Measurements from ENCODE around the gene EEF2K.

The EEF2K gene

DNA sequence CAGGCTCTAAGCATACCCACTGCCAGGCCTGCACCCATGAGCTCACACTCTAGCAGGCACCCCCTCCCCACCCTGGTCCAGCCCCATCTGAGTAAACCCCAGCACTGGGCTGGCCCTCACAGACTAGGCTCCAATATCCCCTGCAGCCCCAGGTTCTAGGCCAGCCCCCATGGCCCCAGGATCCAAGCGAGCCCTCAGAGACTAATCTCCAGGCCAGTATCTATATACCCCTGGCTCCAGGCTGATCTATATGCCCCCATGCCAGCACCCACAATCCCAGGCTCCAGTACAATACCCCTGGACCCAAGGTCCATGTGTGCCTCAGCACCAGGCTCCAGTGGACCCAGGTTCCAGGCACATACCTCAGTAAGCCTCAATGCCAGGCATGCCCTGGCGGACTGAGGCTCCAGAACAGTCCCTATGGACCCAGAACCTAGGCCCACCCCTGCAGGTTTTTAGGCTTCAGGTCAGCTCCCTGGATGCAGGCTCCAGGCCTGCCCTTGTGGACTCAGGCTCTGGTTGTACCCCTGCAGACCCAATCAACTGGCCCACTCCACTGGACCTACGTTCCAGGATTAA is 129.7 kb downstream of the EEF2K start:
- in situ Hi-C loops (cut with HindIII; ENCODE audit: low sequenced_read_pairs), result no loop called here
- DNase-seq (ENCODE audit: low read depth, low spot score), result no peak
- H3K4me3 ChIP-seq (ENCODE audit: low read depth, low read length), result no peak overlapping the region
- TF ChIP-seq, protein P1, sequence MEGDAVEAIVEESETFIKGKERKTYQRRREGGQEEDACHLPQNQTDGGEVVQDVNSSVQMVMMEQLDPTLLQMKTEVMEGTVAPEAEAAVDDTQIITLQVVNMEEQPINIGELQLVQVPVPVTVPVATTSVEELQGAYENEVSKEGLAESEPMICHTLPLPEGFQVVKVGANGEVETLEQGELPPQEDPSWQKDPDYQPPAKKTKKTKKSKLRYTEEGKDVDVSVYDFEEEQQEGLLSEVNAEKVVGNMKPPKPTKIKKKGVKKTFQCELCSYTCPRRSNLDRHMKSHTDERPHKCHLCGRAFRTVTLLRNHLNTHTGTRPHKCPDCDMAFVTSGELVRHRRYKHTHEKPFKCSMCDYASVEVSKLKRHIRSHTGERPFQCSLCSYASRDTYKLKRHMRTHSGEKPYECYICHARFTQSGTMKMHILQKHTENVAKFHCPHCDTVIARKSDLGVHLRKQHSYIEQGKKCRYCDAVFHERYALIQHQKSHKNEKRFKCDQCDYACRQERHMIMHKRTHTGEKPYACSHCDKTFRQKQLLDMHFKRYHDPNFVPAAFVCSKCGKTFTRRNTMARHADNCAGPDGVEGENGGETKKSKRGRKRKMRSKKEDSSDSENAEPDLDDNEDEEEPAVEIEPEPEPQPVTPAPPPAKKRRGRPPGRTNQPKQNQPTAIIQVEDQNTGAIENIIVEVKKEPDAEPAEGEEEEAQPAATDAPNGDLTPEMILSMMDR (IDR thresholded peaks at IDR 0.05; ENCODE audit: low read depth, low read length), result no peak

DNA sequence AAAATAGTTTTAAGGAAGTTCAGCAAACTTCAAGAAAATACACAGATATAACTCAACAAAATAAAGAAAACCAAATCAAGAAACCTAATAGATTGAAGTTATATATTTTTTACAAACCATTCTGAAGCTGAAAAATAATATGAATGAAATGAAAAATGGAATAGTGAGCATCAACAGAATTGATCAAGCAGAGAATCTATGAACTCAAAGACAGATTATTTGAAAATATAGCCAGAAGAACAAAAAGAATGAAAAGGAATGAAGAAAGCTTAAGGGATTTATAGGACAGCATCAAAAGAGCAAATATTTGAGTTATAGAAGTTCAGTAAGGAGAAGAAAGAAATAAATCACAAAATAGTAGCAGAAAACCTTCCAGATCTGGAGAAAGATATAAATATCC is 130.5 kb downstream of the EEF2K start:
- in situ Hi-C loops (cut with HindIII; ENCODE audit: low sequenced_read_pairs), result no loop called here
- H3K4me3 ChIP-seq (ENCODE audit: low read depth, low read length), result no peak overlapping the region
- DNase-seq (ENCODE audit: low read depth, low spot score), result no peak
- TF ChIP-seq, protein P1 (IDR thresholded peaks at IDR 0.05; ENCODE audit: low read depth, low read length), result no peak

DNA sequence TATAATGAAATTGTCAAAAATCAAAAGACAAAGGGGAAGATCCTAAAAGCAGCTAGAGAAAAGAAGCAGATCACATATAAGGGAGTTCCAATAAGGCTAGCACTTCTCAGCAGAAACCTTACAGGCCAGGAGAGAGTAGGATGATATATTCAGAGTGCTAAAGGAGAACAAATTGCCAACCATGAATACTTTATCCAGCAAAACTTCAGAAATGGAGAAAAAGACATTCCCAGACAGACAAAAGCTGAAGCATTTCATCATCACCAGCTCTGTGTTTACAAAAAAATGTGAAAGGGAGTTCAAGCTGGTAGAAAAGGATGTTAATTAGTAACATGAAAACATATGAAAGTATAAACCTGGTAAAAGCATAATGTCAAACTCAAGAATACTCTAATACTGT is 131.0 kb downstream of the EEF2K start:
- in situ Hi-C loops (cut with HindIII; ENCODE audit: low sequenced_read_pairs), result no loop called here
- no peak for DNase-seq (ENCODE audit: low read depth, low spot score)
- H3K4me3 ChIP-seq (ENCODE audit: low read depth, low read length), result no peak overlapping the region
- TF ChIP-seq, protein P1 (IDR thresholded peaks at IDR 0.05; ENCODE audit: low read depth, low read length), result no peak

DNA sequence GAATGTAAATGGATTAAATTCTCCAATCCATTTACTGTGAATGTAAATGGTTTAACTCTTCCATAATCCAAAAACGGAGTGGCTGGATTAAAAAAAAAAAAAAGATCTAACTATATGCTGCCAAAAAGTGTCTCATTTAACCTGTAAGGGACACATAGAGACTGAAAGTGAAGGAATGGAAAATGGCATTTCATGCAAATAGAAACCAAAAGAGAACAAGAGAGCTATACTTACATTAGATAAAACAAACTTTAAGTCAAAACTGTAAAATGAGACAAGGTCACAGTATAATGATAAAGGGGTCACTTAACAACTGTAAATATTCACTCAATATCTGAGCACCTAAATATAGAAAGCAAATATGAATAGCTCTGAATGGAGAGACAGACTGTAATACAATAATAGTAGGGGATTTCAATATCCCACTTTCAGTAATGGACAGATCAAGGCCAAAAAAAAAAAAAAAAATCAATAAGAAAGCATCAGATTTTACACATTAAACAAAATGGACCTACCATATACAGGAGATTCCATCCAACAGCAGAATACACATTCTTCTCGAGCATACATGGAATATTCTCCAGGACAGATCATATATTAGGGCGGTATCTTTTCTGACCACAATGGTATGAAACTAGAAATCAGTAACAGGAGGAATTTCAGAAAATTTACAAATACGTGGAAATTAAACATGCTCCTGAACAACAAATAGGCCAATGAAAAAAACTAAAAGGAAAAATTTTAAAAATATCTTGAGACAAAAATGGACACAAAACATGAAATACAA is 132.0 kb downstream of the EEF2K start:
- in situ Hi-C loops (cut with HindIII; ENCODE audit: low sequenced_read_pairs), result no loop called here
- H3K4me3 ChIP-seq (ENCODE audit: low read depth, low read length), result no peak overlapping the region
- no peak for DNase-seq (ENCODE audit: low read depth, low spot score)
- TF ChIP-seq, protein P1 (IDR thresholded peaks at IDR 0.05; ENCODE audit: low read depth, low read length), result no peak
